ENCODE data around the gene ACACB. TPM values are rescaled to one million over a fixed set of nuclear protein-coding genes. Genes with fewer than 3 reads are reported as not detected.

The ACACB gene
- total RNA-seq, 6 experiments from 2014 or later, result 107 to 237 (median 187) TPM

DNA sequence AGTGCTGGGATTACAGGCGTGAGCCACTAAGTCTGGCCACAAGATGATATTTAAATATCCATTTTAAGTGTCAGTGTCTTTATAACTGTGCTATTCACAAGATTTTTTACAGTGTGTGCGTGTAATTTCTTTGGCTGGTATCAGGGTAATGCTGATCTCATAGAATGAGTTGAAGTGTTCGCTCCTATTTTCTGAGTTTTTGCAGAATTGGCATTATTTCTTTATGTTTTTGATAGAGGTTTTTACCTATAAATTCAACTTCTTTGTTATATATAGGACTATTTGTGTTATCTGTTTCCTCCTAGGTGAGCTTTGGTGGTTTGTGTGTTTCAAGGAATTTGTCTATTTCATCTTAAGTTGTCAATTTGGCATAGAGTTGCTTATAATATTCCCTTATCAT is 147.1 kb downstream of the ACACB start:
- Histone ChIP-seq H3K4me3 (no peak overlapping the region), H3K9me3 (no peaks in the 10 kb centered on the region), H3K27ac (no peak overlapping the region), H3K27me3 (no peaks in the 10 kb centered on the region), H3K36me3 (peaks cover 0 to 88% (median 49%) of the 10 kb centered on the region in 4 donors), H3K4me1 (no peaks in the 10 kb centered on the region)
- intact Hi-C loops (cut with DNase I), result no loop called here
- WGBS (ENCODE audit: insufficient coverage, low coverage, low lambda C conversion rate, missing lambda C conversion rate), result 92% methylated on average over 3 of the region's 3 CpGs
- TF ChIP-seq POLR2A (IDR thresholded peaks at IDR 0.05), result no peak
- TF ChIP-seq, protein P1, sequence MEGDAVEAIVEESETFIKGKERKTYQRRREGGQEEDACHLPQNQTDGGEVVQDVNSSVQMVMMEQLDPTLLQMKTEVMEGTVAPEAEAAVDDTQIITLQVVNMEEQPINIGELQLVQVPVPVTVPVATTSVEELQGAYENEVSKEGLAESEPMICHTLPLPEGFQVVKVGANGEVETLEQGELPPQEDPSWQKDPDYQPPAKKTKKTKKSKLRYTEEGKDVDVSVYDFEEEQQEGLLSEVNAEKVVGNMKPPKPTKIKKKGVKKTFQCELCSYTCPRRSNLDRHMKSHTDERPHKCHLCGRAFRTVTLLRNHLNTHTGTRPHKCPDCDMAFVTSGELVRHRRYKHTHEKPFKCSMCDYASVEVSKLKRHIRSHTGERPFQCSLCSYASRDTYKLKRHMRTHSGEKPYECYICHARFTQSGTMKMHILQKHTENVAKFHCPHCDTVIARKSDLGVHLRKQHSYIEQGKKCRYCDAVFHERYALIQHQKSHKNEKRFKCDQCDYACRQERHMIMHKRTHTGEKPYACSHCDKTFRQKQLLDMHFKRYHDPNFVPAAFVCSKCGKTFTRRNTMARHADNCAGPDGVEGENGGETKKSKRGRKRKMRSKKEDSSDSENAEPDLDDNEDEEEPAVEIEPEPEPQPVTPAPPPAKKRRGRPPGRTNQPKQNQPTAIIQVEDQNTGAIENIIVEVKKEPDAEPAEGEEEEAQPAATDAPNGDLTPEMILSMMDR (IDR thresholded peaks at IDR 0.05), result no peak
- no peak for DNase-seq
- no peak for ATAC-seq

DNA sequence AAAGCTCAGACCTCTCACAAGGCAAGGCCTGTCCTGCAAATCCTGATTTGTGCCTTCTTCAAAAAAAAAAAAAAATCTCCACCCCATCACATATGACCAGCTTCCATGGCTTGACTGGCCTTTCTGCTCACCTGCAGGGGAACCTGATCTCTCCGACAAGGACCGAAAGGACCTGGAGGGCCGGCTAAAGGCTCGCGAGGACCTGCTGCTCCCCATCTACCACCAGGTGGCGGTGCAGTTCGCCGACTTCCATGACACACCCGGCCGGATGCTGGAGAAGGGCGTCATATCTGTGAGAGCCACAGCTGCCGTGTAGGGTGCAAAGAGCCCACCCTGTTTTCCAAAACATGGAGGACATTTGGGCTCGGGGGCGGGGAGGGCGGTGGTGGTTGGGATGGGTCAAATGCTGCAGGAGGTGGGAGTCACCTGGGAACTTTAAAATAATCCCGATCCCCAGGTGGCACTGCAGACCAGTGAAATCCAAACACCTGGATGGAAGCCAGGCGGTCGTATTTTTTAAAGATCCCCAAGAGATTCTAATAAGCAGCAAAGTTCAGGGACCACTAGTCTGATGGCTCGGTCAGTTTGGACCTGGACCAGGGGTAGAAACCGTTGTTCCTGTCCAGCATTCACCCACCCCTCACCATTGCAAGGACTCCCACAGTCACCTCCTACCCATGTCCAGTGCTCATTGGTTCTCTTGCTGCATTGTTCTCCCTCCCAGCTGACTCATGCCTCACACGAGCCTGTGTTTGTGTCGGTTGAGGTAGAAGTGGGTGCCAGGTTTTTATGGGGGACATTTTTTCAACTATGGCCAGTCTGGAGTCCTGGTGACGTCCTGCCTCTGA is 147.9 kb downstream of the ACACB start:
- H3K9me3 ChIP-seq, result no peaks in the 10 kb centered on the region
- H3K27ac ChIP-seq, result no peak overlapping the region
- peak in 2 of 3 donors; percentile 70 to 74 for DNase-seq
- H3K4me3 ChIP-seq, result no peak overlapping the region
- 70% methylated on average over 8 of the region's 23 CpGs for WGBS (ENCODE audit: insufficient coverage, low coverage, low lambda C conversion rate, missing lambda C conversion rate)
- intact Hi-C loops (cut with DNase I), result no loop called here
- H3K27me3 ChIP-seq, result no peaks in the 10 kb centered on the region
- ATAC-seq, result peak; percentile 62 to 80 (median 70)
- H3K4me1 ChIP-seq, result no peaks in the 10 kb centered on the region
- H3K36me3 ChIP-seq, result peaks cover 0 to 83% (median 46%) of the 10 kb centered on the region in 4 donors
- TF ChIP-seq, protein P1 (IDR thresholded peaks at IDR 0.05), result peak; percentile 57 to 71 (median 70)
- no peak for TF ChIP-seq POLR2A (IDR thresholded peaks at IDR 0.05)

DNA sequence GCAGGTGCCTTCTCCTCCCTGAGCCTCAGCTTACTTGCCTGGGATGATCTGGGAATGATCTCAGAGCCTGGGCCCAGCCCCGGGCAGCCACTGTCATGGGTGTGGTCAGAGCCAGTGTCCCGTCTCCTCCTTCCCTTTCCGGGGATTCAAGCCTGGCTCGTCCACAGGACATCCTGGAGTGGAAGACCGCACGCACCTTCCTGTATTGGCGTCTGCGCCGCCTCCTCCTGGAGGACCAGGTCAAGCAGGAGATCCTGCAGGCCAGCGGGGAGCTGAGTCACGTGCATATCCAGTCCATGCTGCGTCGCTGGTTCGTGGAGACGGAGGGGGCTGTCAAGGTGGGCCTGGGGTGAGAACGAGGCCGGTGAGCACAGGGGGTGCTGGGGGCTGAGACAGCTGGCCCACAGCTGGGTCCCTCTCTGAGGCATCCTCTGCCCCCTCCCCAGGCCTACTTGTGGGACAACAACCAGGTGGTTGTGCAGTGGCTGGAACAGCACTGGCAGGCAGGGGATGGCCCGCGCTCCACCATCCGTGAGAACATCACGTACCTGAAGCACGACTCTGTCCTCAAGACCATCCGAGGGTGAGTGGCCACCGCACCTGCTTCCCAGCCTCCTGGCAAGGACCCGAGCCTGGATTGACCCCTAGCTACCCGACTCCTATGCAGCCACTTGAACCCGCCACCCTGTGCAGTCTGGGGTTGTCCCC is 148.7 kb downstream of the ACACB start:
- Histone ChIP-seq H3K27ac (no peak overlapping the region), H3K36me3 (peaks cover 0 to 75% (median 41%) of the 10 kb centered on the region in 4 donors), H3K4me3 (no peak overlapping the region), H3K4me1 (no peaks in the 10 kb centered on the region), H3K9me3 (no peaks in the 10 kb centered on the region), H3K27me3 (no peaks in the 10 kb centered on the region)
- WGBS (ENCODE audit: insufficient coverage, low coverage, low lambda C conversion rate, missing lambda C conversion rate), result 50% methylated on average over 3 of the region's 27 CpGs
- DNase-seq (no peak), ATAC-seq (peak in 3 of 4 donors; percentile 7 to 45 (median 7))
- TF ChIP-seq POLR2A (IDR thresholded peaks at IDR 0.05), result no peak
- TF ChIP-seq, protein P1 (IDR thresholded peaks at IDR 0.05), result no peak
- intact Hi-C loops (cut with DNase I), result loop anchor here in 1 of 2 donors (5.0 kb wide), 1 partner anchor 122 kb away; no protein-coding TSS in a partner anchor

DNA sequence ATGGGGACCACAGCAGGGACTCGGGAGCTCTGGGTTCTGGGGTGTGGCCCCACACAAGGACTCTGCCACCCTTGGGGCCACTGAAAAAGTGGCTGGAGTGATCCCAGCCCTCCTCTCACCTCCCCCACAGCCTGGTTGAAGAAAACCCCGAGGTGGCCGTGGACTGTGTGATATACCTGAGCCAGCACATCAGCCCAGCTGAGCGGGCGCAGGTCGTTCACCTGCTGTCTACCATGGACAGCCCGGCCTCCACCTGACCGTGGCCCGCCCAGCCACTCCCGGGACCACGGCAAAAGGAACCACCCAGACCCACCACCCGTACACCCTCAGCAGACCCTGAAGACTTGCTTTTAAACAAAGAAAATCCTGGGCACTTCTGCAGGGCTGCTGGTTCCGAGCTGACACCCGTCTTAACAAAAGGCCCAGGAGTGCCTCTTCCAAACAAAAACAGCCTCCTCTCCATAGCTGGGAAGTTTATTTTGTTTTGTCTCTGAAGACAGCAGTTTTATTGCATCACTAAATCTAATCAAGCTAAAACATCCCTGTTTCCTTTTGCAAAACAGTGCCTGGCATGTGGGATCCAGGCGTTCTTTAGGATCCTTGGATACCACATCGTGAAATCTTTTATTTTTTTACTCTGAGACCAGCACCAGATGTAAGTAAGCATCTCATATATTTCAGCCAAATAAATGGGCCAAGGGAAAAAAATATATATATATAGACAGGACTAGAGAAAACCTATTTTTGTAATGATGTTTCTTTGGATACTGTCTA is 149.9 kb downstream of the ACACB start:
- intact Hi-C loops (cut with DNase I), result loop anchor here in 1 of 2 donors (5.0 kb wide), 1 partner anchor 121 kb away; no protein-coding TSS in a partner anchor
- 92% methylated on average over 2 of the region's 16 CpGs for WGBS (ENCODE audit: insufficient coverage, low coverage, low lambda C conversion rate, missing lambda C conversion rate)
- ATAC-seq, result peak in 1 of 4 donors; percentile 3

More for the DNA sequence above, 149.9 kb downstream of the ACACB start:
- TF ChIP-seq, protein P1 (IDR thresholded peaks at IDR 0.05), result no peak
- no peak for TF ChIP-seq POLR2A (IDR thresholded peaks at IDR 0.05)
- DNase-seq, result no peak
- Histone ChIP-seq H3K4me3 (no peak overlapping the region), H3K27ac (no peak overlapping the region), H3K9me3 (no peaks in the 10 kb centered on the region), H3K4me1 (no peaks in the 10 kb centered on the region), H3K36me3 (peaks cover 0 to 63% (median 35%) of the 10 kb centered on the region in 4 donors), H3K27me3 (no peaks in the 10 kb centered on the region)
